GM21381 (cell line): ENCODE measurements around the gene SOCS7.

ENCODE experiments used
- ATAC-seq: cut with Tn5 transposase; IDR thresholded peaks from one replicate; pipeline ENCODE4 v1.9.1; 2021; ENCODE audit warnings: mild to moderate bottlenecking, moderate library complexity; ENCODE audit not compliant: unreplicated experiment

SOCS7 gene

DNA sequence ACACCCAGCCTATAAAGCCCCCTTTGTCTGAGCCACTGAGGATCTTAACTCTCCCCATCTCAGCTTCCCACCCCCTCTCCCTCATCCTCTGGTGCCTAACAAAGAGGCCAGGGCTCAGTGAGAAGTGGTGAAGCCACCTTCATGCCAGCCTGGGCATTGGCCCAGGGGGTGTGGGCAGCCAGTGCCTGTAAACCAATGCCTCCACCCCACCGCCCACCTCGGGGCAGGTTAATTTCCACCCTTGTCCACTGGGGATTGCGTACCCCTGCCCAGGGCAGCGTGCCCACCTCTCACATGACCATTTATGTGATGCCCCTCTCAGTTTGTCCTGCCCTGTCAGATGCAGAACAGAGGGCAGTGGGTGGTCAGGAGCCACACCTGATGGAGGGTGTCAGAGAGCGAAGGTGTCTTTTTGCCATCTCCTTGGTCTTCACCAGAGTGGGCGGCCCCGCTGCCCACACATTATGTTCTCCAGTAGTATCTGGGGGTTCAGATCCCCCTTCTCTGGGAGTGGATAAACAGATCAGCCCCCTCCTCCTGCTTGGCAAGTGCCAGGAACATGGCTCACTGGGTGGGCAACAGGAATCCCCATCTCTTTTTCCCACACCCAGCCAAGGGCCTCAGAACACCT is 66.5 kb downstream of the SOCS7 start:
- ATAC-seq, result no peak

- ATAC-seq, result no peak
These were observed 67.3 kb downstream of the SOCS7 start for GRCh38 chr17:38418693-38419507.

DNA sequence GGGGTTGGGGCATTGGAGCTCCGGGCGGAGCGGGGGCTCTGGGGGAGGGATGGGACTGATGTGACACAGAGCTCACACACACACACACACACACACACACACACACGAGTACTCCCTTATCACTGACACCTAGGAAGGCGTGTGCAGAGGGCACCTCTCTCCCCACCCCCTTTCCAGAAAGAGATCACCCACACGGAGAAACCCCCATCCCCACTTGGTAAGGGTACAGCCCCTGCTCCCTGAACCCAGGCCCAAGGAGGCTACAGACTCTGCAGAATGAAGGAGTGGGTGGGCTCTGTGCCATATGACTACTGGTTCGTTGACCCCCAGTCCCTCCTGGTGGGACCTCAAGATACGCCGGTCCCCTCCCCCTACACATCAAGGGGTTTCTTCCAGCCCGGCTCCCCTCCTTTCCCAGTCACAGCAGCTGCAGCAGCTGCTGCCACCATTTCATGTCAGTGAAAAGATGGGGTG is 67.9 kb downstream of the SOCS7 start:
- ATAC-seq, result no peak

- ATAC-seq, result no peak
These were observed 68.9 kb downstream of the SOCS7 start for GRCh38 chr17:38420518-38420917.

DNA sequence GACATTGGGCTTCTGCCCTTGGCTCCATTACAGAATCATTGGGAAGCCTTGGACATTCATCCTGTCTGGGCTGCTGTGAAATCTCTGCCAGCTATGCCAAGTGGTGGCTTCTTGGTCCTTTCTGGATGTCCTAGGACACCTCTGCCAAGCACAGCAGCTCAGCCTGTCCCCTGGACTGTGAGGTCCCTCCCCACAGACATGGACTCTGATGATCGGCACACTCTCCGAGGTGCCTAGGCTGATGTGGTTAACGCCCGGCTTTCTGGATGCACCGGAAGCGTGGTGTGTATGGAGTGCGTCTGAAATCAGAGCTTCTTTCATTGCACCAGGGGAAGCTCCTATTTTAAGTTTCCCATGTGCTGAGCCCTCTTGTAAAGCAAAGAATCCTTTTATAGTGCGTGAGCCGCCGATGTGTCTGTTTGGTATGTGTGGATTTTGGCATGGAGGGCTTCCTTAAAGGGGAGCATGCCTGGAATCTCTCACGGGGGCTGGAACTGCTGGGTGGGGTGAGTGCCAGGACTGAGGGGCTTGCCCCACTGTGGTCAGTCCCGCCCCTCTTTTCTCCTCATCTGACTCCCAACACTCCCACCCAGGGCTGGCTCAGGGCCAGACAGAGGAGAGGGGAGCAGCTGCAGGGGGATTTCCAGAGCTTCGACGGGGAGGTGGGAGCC is 69.7 kb downstream of the SOCS7 start:
- ATAC-seq, result no peak

DNA sequence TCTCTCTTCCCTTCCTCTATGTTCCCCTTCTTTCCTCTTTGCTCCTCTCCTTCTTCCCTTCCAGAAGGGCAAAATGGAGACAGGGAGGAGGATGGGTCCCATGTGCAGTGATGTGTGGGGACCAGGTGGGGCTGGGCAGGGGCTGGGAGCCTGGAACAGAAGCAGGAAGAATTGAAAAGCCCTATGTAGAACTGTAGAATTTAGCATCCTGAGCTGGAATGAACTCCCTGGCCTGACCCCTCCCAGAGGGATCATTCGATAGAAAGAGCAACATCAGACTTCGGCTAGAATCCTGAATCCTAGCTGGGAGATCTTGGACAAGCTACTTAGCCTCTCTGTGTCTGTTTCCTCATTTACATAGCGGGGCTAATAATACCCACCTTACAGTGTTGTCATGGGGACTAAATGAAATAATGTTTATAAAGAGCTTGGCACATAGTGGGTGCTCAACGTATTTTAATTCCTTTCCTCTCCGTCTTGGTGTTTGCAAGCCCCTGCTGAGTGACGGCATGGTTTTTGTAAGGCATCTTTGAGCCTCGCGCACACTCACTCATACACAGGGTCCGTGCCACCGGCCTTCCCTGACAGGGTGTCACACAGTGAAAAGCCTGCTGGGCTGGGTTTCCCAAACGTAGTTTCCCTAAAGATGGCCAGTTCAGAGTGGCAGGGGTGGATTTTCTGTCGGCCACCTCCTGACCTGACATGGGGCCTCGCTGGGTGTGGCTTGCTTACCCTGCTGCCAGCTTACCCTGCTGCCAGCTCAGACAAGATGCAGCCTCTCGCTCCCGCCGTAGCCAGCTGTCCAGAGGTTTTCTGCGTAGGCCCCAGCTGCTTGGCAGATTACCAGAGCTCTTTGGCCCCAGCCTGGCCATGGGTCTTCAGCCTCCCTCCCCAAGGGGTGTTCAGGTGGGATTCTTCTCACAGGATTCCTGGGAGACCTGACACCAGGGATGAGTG is 70.5 kb downstream of the SOCS7 start:
- no peak for ATAC-seq

GRCh38 chr17:38424297-38424972 is 72.8 kb downstream of the SOCS7 start:
- ATAC-seq, result no peak

DNA sequence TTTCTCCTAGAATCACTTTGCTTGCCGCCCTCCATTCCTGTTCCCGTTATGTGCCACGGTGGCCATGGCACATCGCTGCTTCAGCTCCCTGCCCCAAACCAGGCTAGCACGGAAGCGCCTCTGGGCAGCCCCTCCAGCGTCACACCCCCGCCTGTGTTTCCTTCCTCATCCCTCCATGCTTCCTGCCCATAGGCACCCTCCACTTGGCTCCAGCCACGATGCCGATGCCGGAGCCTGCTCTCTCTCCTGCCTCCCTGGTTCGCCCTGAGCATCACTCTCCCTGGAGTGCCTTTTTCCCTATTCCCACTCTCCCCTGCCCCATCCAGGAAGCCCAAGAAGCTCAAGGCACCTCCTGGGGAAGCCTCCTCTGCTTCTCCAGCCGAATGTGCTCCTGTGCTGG is 73.4 kb downstream of the SOCS7 start:
- no peak for ATAC-seq

DNA sequence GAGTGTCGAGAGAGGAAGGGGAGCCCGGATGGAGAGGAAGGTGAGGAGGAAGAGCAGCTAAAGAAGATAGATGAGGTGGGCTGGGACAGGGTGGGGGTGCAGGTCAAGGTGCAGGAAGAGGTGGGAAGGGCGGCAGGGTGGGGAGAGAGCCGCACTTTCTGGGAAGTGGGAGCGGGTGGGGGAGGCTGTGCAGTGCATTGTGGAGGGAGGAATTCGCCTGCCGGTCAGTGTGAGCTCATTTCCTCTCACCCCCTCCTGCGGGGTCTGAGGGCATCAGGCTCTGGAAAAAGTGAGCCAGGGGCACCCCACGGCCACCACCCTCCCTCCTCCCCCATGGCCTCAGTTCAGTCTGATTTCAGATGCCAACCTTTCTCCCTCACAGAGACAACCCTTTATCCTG is 74.1 kb downstream of the SOCS7 start:
- ATAC-seq, result no peak

- no peak for ATAC-seq
These were observed 74.8 kb downstream of the SOCS7 start for GRCh38 chr17:38426441-38426840.

- ATAC-seq, result no peak
These were observed 75.7 kb downstream of the SOCS7 start for GRCh38 chr17:38427160-38427949.

DNA sequence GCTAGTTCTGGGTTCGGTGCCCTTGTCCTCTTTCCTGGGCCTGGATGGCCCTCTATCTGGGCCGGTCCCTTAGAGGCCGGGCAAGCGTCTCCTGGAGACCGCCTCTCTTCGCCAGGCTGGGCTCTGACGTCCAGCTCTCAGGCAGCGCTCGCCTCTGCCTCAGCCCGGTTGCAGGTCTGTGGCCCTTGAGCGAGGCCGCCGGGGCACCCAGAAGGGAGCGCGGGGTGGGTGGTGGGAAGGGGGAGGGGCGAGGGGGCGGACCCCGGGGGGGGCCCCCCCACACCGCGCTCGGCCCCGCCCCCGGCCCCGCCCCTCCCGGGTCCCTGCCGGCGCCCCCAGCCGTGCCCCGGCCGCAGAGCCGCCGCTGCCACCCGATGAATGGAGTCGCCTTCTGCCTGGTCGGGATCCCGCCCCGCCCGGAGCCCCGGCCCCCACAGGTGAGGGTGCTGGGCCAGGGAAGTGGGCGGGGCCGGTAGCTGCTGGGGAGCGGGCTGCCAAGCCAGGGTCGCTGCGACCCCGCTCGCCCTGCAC is 76.5 kb downstream of the SOCS7 start, which contains the start of gene ARHGAP23:
TSS of gene ARHGAP23 (plus strand) at position 353 of the 531 bp plus-strand sequence. CDS start at position 375, 22 bp downstream.
- ATAC-seq, result no peak

- no peak for ATAC-seq
These were observed 77.2 kb downstream of the SOCS7 start for GRCh38 chr17:38428643-38429371.

DNA sequence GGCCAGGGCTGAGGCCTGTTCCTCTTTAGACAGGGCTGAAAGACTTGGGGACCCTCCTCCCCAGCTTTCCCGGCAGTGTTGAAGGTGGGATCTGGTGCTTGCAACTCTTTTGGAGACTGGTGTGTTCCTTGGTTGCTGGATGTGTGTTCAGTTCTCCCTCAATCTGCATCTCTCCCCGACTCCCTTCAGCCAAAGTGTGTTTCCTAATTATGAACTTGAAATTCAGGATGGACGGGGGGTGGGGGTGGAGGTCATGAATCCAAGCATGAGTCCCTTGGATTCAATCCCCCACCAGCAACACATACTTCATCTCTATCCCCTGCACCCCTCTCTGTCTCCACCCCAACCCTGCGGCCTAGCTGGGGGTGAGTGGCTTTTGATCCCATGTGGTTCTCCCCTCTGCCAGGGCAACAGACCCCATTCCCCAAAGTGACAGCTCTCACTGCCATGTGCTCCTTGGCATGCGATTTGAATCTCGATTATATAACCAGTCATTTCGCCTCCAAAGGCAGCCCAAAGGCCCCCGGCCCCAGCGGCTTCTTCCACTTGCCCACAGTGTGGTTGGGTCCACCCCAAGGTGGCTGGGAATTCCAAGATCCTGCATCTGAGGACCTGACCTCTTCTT is 77.9 kb downstream of the SOCS7 start:
- ATAC-seq, result no peak

DNA sequence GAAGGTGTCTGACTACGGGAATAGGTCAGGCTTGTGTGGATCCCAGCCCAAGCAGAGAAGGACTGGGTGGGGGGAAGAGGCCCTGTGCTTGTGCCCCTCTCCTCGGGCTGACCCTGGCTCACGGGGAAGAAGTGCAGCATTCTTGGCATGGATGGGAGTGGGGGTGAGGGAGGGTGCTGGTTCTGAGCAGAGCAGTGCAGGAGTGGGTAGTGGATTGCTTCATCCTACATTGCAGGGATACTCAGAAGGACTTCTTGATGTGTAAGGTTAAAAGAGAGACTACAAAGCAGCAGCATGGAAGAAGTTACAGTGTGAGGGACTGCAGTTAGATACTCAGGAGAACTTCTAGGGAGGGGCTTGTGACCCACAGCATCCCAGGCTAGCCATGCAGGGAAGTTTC is 78.7 kb downstream of the SOCS7 start:
- no peak for ATAC-seq

DNA sequence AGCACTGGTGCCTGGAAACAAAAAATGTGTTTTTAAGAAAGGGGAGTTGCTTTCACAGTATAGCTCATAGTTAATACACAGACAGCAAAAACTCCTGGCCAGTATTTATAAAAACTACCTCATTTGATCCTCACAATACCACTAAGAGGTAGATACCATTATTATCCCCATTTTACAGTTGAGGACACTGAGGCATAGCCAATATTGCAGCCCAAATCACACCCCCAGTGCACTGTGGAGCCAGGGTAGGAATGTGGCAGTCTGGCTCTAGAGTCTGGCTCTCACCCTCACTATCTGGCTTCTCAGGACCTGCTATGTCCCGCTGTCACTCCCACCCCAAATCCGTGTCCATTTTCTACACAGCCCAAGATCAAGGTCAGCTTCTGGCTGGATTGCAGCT is 79.2 kb downstream of the SOCS7 start:
- no peak for ATAC-seq

DNA sequence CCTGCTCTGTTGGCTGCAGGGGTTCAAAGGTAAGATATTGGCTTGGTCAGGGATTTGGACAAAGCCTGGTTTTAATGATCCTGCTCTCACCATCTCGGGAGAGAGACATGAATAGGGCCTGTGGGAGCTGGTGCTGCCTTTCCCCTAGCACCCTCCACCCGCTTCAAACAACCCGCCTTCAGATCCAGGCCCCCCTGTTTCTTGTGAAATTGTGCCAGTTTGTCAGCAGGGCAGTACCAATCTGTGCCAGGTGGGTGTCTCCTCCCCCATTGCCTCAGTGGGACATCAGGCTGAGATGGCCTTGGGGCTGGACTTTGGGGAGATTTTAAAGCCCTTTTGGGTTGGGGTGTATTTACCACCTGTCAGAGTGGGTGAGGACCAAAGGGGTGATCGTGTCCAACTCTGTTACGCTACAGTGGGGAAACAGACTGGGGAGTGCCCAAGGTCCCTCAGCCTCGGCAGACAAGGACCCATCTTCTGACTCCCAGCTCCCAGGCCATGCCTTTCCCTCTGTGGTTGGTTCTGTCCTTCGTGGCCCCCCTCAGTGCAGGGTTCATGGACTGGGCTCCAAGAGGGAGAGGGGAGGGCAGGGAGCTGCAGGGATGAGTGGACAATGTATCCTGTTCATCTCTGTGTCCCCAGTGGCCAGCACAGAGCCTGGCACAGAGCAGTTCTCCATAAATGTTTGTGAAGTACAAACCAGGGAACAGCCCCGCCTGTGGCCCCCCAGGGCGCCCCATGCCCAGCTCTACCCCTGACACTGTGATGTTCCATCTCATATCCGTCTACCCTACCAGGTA is 79.9 kb downstream of the SOCS7 start:
- no peak for ATAC-seq
